Breast epithelium (tissue), 4 donors: ENCODE data around the gene KCNG1. TPM values are rescaled to one million over a fixed set of nuclear protein-coding genes. Genes with fewer than 3 reads are reported as not detected.

Source experiments
- DNase-seq, 2 donors: peaks; one replicate each; pipeline ENCODE4 v3.0.0-alpha.2; 2019; ENCODE audit warnings: low spot score in 2 of 2
- H3K27ac ChIP-seq, 2 donors: fragments of 200-600 bp; sonication (generic) in 1 of 2; one replicate each; pipeline ENCODE4 v1.5.1; 2016 to 2019; ENCODE audit warnings: mild to moderate bottlenecking in 1 of 2
- H3K27me3 ChIP-seq, 2 donors: fragments of 200-600 bp; sonication (generic) in 1 of 2; one replicate each; pipeline versions ENCODE4 v1.5.1 to v1.6.0; 2017 to 2019; ENCODE audit warnings: control low read depth in 1 of 2, mild to moderate bottlenecking in 1 of 2
- H3K36me3 ChIP-seq: fragments of 200-600 bp; one replicate; pipeline ENCODE4 v1.5.1; 2019
- H3K4me1 ChIP-seq, 2 donors: fragments of 200-600 bp; sonication (generic); one replicate each; pipeline ENCODE4 v1.5.1; 2016 to 2019; ENCODE audit warnings: control low read depth in 1 of 2
- H3K4me3 ChIP-seq, 3 donors: fragments of 200-600 bp; sonication (generic); 1 replicate in 2 of 3; 2 replicates in 1 of 3; pipeline ENCODE4 v1.5.1; 2016 to 2019; ENCODE audit warnings: mild to moderate bottlenecking in 3 of 3, moderate library complexity in 2 of 3
- H3K9me3 ChIP-seq, 2 donors: fragments of 200-600 bp; sonication (generic) in 1 of 2; one replicate each; pipeline ENCODE4 v1.5.1; 2016 to 2019; ENCODE audit warnings: control low read depth in 1 of 2
- POLR2A ChIP-seq: fragments of 450-650 bp; IDR thresholded peaks from one replicate; pipeline ENCODE4 v1.6.1; 2016; ENCODE audit warnings: antibody characterized with exemption, mild to moderate bottlenecking, moderate library complexity
- POLR2AphosphoS5 ChIP-seq, 3 donors: sonication (generic); formaldehyde crosslinking; IDR thresholded peaks; one replicate each; pipeline ENCODE4 v1.6.1; 2017; ENCODE audit warnings: antibody characterized with exemption in 3 of 3
- intact Hi-C: fragments of 100-400 bp; cut with DNase I; formaldehyde crosslinking; loops from one replicate; pipeline ENCODE4 v1.15.1; 2023; ENCODE audit warnings: low total_unique reads
- total RNA-seq, 3 donors: library from RNA; depleted of rRNA; stranded (reverse); fragments of >200 nt; gene quantifications; one replicate each; pipeline ENCODE4 v1.1.0, GENCODE V29; 2016
- TF ChIP-seq, protein P1 (sequence below), 3 donors: fragments of 450-650 bp; IDR thresholded peaks; one replicate each; pipeline ENCODE4 v1.5.1; 2016 to 2017; ENCODE audit warnings: antibody characterized with exemption in 3 of 3, mild to moderate bottlenecking in 3 of 3, moderate library complexity in 3 of 3

KCNG1 gene
- total RNA-seq, 3 donors from 2014 or later, result 1.3 to 7.0 TPM; not detected in 1

DNA sequence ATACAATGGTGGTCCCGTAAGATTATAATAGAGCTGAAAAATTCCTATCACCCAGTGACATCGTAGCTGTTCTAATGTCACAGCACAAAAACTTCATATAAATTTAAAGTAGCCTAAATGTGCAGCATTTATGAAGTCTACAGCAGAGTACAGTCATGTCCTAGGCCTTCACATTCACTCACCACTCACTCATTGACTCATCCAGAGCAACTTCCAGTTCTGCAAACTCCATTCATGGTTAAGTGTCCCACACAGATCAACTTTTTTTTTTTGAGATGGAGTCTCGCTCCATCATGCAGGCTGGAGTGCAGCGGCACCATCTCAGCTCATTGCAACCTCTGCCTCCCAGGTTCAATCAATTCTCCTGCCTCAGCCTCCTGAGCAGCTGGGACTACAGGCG is 20.9 kb upstream of the KCNG1 start:
- peaks cover 0 to 17% of the 10 kb centered on the region in 2 donors for H3K27me3 ChIP-seq
- no peaks in the 10 kb centered on the region for H3K4me1 ChIP-seq
- TF ChIP-seq POLR2AphosphoS5 (IDR thresholded peaks at IDR 0.05) (no peak), POLR2A (no peak)
- TF ChIP-seq, protein P1, sequence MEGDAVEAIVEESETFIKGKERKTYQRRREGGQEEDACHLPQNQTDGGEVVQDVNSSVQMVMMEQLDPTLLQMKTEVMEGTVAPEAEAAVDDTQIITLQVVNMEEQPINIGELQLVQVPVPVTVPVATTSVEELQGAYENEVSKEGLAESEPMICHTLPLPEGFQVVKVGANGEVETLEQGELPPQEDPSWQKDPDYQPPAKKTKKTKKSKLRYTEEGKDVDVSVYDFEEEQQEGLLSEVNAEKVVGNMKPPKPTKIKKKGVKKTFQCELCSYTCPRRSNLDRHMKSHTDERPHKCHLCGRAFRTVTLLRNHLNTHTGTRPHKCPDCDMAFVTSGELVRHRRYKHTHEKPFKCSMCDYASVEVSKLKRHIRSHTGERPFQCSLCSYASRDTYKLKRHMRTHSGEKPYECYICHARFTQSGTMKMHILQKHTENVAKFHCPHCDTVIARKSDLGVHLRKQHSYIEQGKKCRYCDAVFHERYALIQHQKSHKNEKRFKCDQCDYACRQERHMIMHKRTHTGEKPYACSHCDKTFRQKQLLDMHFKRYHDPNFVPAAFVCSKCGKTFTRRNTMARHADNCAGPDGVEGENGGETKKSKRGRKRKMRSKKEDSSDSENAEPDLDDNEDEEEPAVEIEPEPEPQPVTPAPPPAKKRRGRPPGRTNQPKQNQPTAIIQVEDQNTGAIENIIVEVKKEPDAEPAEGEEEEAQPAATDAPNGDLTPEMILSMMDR (IDR thresholded peaks at IDR 0.05), result no peak
- intact Hi-C loops, result no loop called here
- no peaks in the 10 kb centered on the region for H3K36me3 ChIP-seq
- peak in 1 of 2 donors; percentile 19 for DNase-seq
- H3K9me3 ChIP-seq, result peaks cover 0 to 8% of the 10 kb centered on the region in 2 donors
- H3K4me3 ChIP-seq, result no peak overlapping the region
- no peak overlapping the region for H3K27ac ChIP-seq

DNA sequence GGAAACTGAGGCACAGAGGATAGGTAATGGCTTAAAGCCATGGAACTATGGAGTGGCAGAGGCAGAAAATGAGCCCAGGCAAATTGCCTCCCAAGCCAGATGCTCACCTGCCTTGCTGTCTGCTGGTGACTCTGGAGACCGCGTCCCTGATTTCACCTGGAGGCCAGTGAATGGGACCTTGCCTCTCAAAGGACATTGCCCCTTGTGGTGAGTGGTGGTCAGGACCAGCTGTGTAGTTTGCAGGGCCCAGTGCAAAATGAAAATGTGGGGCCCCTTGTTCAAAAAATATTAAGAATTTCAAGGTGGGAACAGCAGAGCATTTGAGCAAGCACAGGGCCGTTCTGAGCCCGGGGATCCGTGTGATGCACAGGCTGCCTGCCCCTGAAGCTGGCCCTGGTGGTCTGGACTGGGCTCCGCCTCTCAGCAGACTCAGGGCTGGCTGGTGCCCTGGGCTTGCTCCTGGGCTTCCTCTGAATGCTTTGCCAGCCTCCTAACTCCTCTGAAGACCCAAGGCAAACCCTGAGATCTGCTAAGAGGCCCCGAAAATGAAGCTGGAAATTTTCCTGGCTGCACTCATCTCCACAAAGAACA is 19.8 kb upstream of the KCNG1 start:
- Histone ChIP-seq H3K36me3 (no peaks in the 10 kb centered on the region), H3K4me3 (no peak overlapping the region), H3K4me1 (no peaks in the 10 kb centered on the region), H3K9me3 (peaks cover 0 to 8% of the 10 kb centered on the region in 2 donors), H3K27ac (no peak overlapping the region), H3K27me3 (peaks cover 0 to 18% of the 10 kb centered on the region in 2 donors)
- peak in 1 of 2 donors; percentile 3 for DNase-seq
- intact Hi-C loops, result no loop called here
- no peak for TF ChIP-seq POLR2AphosphoS5 (IDR thresholded peaks at IDR 0.05)
- TF ChIP-seq POLR2A, result no peak
- TF ChIP-seq, protein P1 (IDR thresholded peaks at IDR 0.05), result no peak

DNA sequence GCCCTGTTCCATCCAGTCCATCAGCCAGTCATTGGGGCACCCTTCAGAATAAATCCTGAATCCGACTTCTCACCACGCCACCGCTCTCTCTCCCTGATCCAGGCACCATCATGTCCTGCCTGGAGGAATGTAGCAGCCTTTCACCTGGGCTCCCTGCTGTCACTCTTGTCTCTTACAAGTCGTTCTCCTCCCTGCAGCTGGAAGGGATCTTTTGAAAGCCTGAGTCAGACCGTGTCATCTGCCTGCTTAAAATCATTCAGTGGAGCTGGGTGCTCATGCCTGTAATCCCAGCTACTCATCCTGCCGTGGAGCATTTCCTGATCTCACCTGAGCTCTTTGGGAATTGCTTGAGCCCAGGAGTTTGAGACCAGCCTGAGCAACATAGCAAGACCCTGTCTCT is 19.2 kb upstream of the KCNG1 start:
- Histone ChIP-seq H3K27me3 (peaks cover 0 to 20% of the 10 kb centered on the region in 2 donors), H3K27ac (no peak overlapping the region), H3K4me1 (no peaks in the 10 kb centered on the region), H3K9me3 (peaks cover 0 to 8% of the 10 kb centered on the region in 2 donors), H3K4me3 (no peak overlapping the region), H3K36me3 (no peaks in the 10 kb centered on the region)
- intact Hi-C loops, result no loop called here
- peak in 1 of 2 donors; percentile 19 for DNase-seq
- TF ChIP-seq, protein P1 (IDR thresholded peaks at IDR 0.05), result no peak
- no peak for TF ChIP-seq POLR2A
- TF ChIP-seq POLR2AphosphoS5 (IDR thresholded peaks at IDR 0.05), result no peak

DNA sequence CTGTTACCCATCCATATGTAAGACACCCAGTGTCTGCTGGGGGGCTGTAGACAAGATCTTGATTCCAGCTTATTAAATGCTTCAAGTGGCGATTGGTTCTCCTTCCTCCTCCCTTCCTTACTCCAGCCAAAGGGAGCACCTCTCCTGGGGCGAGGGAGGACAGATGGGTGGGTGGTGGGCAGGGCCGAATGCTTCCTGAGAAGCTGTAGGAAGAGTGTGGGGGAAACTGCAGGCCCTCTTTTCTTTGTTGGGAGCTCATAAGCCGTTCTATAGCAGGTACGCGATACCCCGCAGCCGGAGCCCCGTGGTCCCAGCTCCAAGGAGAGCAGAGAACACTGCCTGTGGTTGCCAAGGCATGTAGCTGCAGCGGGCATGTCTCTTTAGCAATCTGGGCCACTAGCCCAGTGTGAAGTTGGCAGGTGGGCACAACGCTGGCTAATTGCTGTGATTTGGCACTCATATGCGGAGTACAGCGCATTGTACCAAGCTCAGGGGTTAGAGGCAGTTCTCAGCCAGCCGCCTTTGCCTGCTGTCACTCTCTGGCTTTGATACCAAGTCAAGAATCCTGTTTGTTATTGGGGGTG is 14.7 kb upstream of the KCNG1 start:
- H3K27me3 ChIP-seq, result peaks cover 0 to 20% of the 10 kb centered on the region in 2 donors

More for the DNA sequence above, 14.7 kb upstream of the KCNG1 start:
- no peak overlapping the region for H3K4me3 ChIP-seq
- no peak overlapping the region for H3K27ac ChIP-seq
- DNase-seq, result no peak
- TF ChIP-seq POLR2A, result no peak
- TF ChIP-seq POLR2AphosphoS5 (IDR thresholded peaks at IDR 0.05), result no peak
- TF ChIP-seq, protein P1 (IDR thresholded peaks at IDR 0.05), result no peak
- H3K9me3 ChIP-seq, result no peaks in the 10 kb centered on the region
- intact Hi-C loops, result loop anchor here (10.0 kb wide), 1 partner anchor 1373 kb away; no protein-coding TSS in a partner anchor
- no peaks in the 10 kb centered on the region for H3K4me1 ChIP-seq
- H3K36me3 ChIP-seq, result no peaks in the 10 kb centered on the region
